IMR-90 (cell line): ENCODE measurements around the gene NFAT5. TPM values are rescaled to one million over a fixed set of nuclear protein-coding genes. Genes with fewer than 3 reads are reported as not detected.

Experiments
- ATAC-seq: fragments of 200-7000 bp; cut with Tn5 transposase; 2 replicates; pipeline ENCODE4 v1.9.1; 2020; ENCODE audit warnings: low read depth, mild to moderate bottlenecking, moderate library complexity
- BruUV-seq: library from RNA; stranded (reverse); fragments of 400-500 nt; replicated peaks from 2 replicates; lab custom pipeline; 2021; lab: Mats Ljungman, UMichigan
- CTCF ChIA-PET: fragments of 300-600 bp; formaldehyde crosslinking; extraction: SDS; loops from one replicate; lab custom pipeline; 2021; ENCODE audit warnings: antibody characterized with exemption; lab: Yijun Ruan, JAX
- POLR2A ChIA-PET: fragments of 300-600 bp; sonication (Branson Sonifier 250); formaldehyde crosslinking; loops from one replicate; lab custom pipeline; 2022; ENCODE audit warnings: antibody characterized with exemption; ENCODE audit not compliant: unreplicated experiment; lab: Charles Lee
- DNase-seq: peaks from one replicate; pipeline ENCODE4 v3.0.0; 2013
- H2AFZ ChIP-seq: replicated peaks from 2 replicates; pipeline ENCODE3; 2013; ENCODE audit warnings: low read length, mild to moderate bottlenecking; ENCODE audit not compliant: poor library complexity
- H2AK5ac ChIP-seq: 2 replicates; pipeline ENCODE4 v1.6.1; 2013; ENCODE audit warnings: low read depth, low read length, inconsistent platforms
- H2AK9ac ChIP-seq: replicated peaks from 2 replicates; pipeline ENCODE3; 2013; ENCODE audit warnings: mild to moderate bottlenecking, low read depth, low read length, moderate library complexity; ENCODE audit not compliant: poor library complexity
- H2BK120ac ChIP-seq: 2 replicates; pipeline ENCODE4 v1.6.1; 2013; ENCODE audit warnings: low read depth, low read length, inconsistent platforms
- H2BK15ac ChIP-seq: 3 replicates; pipeline ENCODE4 v1.6.1; 2013; ENCODE audit warnings: low read depth, low read length, inconsistent platforms
- H2BK20ac ChIP-seq: 2 replicates; pipeline ENCODE4 v1.6.1; 2013; ENCODE audit warnings: low read depth, mild to moderate bottlenecking, inconsistent platforms, low read length, moderate library complexity
- H2BK5ac ChIP-seq: 2 replicates; pipeline ENCODE4 v1.6.1; 2013; ENCODE audit warnings: mild to moderate bottlenecking, low read depth, low read length, inconsistent platforms; ENCODE audit not compliant: poor library complexity, severe bottlenecking
- H3K14ac ChIP-seq: replicated peaks from 2 replicates; pipeline ENCODE4 v1.6.1; 2013; ENCODE audit warnings: low read depth, low read length, inconsistent platforms
- H3K18ac ChIP-seq: 2 replicates; pipeline ENCODE4 v1.6.1; 2013; ENCODE audit warnings: low read depth, low read length, control low read depth
- H3K23ac ChIP-seq: 2 replicates; pipeline ENCODE4 v1.6.1; 2013; ENCODE audit warnings: low read depth, low read length, inconsistent platforms
- H3K27ac ChIP-seq: 2 replicates; pipeline ENCODE4 v1.5.1; 2013; ENCODE audit warnings: mild to moderate bottlenecking, control low read depth, low read length; ENCODE audit not compliant: insufficient read depth
- H3K27me3 ChIP-seq: 2 replicates; pipeline ENCODE4 v1.6.1; 2013; ENCODE audit warnings: low read length; ENCODE audit not compliant: control insufficient read depth, insufficient read depth
- H3K36me3 ChIP-seq: 2 replicates; pipeline ENCODE4 v1.6.1; 2013; ENCODE audit warnings: low read length, mixed read lengths; ENCODE audit not compliant: control insufficient read depth, insufficient read depth
- H3K4ac ChIP-seq: 2 replicates; pipeline ENCODE4 v1.6.1; 2013; ENCODE audit warnings: low read depth, low read length, inconsistent platforms
- H3K4me1 ChIP-seq: 2 replicates; pipeline ENCODE4 v1.6.1; 2013; ENCODE audit warnings: low read length, mixed read lengths; ENCODE audit not compliant: control insufficient read depth, insufficient read depth
- H3K4me2 ChIP-seq: 2 replicates; pipeline ENCODE4 v1.6.1; 2013; ENCODE audit warnings: low read depth, mild to moderate bottlenecking, control low read depth, low read length, moderate library complexity
- H3K4me3 ChIP-seq: 2 replicates; pipeline ENCODE4 v1.5.1; 2013; ENCODE audit warnings: low read depth, mild to moderate bottlenecking, control low read depth, low read length, moderate library complexity; ENCODE audit not compliant: insufficient read depth
- H3K56ac ChIP-seq: 2 replicates; pipeline ENCODE4 v1.6.1; 2013; ENCODE audit warnings: low read length, inconsistent platforms; ENCODE audit not compliant: insufficient read depth; ENCODE audit errors: extremely low read depth
- H3K79me1 ChIP-seq, 2 experiments: 2 replicates each; pipeline ENCODE4 v1.6.1; 2013; ENCODE audit warnings: low read length in 2 of 2, inconsistent platforms in 1 of 2, low read depth in 1 of 2
- H3K9ac ChIP-seq: 2 replicates; pipeline ENCODE4 v1.6.1; 2013; ENCODE audit warnings: low read depth, low read length, control low read depth
- H3K9me1 ChIP-seq: 2 replicates; pipeline ENCODE4 v1.6.1; 2013; ENCODE audit warnings: low read length, inconsistent platforms; ENCODE audit not compliant: insufficient read depth
- H3K9me3 ChIP-seq: 2 replicates; pipeline ENCODE4 v1.6.1; 2013; ENCODE audit warnings: low read length; ENCODE audit not compliant: control insufficient read depth, insufficient read depth
- H4K20me1 ChIP-seq: 2 replicates; pipeline ENCODE4 v1.6.1; 2013; ENCODE audit warnings: low read length, inconsistent platforms; ENCODE audit not compliant: insufficient read depth
- H4K5ac ChIP-seq: 2 replicates; pipeline ENCODE4 v1.6.1; 2013; ENCODE audit warnings: mild to moderate bottlenecking, low read depth, low read length, control low read depth
- H4K8ac ChIP-seq, 2 experiments: 2 replicates each; pipeline ENCODE4 v1.6.1; 2013; ENCODE audit warnings: low read depth in 2 of 2, low read length in 2 of 2, control low read depth in 1 of 2, inconsistent platforms in 1 of 2
- H4K91ac ChIP-seq: 2 replicates; pipeline ENCODE4 v1.6.1; 2013; ENCODE audit warnings: low read depth, low read length, inconsistent platforms; ENCODE audit not compliant: insufficient read depth
- BHLHE40 ChIP-seq: fragments of 150-350 bp; IDR thresholded peaks from 2 replicates; pipeline ENCODE4 v1.6.1; 2016; ENCODE audit warnings: mild to moderate bottlenecking, low read depth, low read length
- CEBPB ChIP-seq: IDR thresholded peaks from 2 replicates; pipeline ENCODE4 v1.6.1; 2012; ENCODE audit warnings: low read depth, low read length, improper control_type of control experiment
- CHD1 ChIP-seq: IDR thresholded peaks from 2 replicates; pipeline ENCODE4 v1.6.1; 2012; ENCODE audit warnings: low read depth, low read length, improper control_type of control experiment
- ELK1 ChIP-seq: fragments of 150-350 bp; IDR thresholded peaks from 2 replicates; pipeline ENCODE4 v1.6.1; 2016; ENCODE audit warnings: low read depth, mild to moderate bottlenecking, low read length, moderate library complexity, borderline replicate concordance
- FOS ChIP-seq: fragments of 150-350 bp; IDR thresholded peaks from 2 replicates; pipeline ENCODE4 v1.6.1; 2016; ENCODE audit warnings: low read depth, low read length
- MAFK ChIP-seq: IDR thresholded peaks from 2 replicates; pipeline ENCODE4 v1.6.1; 2012; ENCODE audit warnings: low read depth, low read length, improper control_type of control experiment
- MAZ ChIP-seq: IDR thresholded peaks from 2 replicates; pipeline ENCODE4 v1.6.1; 2012; ENCODE audit warnings: low read depth, mild to moderate bottlenecking, low read length, improper control_type of control experiment, moderate library complexity, borderline replicate concordance
- MXI1 ChIP-seq: IDR thresholded peaks from 2 replicates; pipeline ENCODE4 v1.6.1; 2012; ENCODE audit warnings: low read depth, mild to moderate bottlenecking, low read length, moderate library complexity, borderline replicate concordance
- NFE2L2 ChIP-seq: fragments of 150-350 bp; IDR thresholded peaks from 2 replicates; pipeline ENCODE4 v1.6.1; 2016; ENCODE audit warnings: low read depth, mild to moderate bottlenecking, low read length
- POLR2A ChIP-seq: IDR thresholded peaks from 2 replicates; pipeline ENCODE4 v1.6.1; 2012; ENCODE audit warnings: mild to moderate bottlenecking, low read depth, low read length
- RAD21 ChIP-seq: IDR thresholded peaks from 2 replicates; pipeline ENCODE4 v1.6.1; 2012; ENCODE audit warnings: low read length, improper control_type of control experiment
- RCOR1 ChIP-seq: IDR thresholded peaks from 2 replicates; pipeline ENCODE4 v1.6.1; 2012; ENCODE audit warnings: mild to moderate bottlenecking, low read length, improper control_type of control experiment; ENCODE audit not compliant: insufficient replicate concordance
- RFX5 ChIP-seq: IDR thresholded peaks from 2 replicates; pipeline ENCODE4 v1.8.0; 2012; ENCODE audit warnings: low read depth, mild to moderate bottlenecking, low read length, moderate library complexity
- SMC3 ChIP-seq: fragments of 150-350 bp; IDR thresholded peaks from 2 replicates; pipeline ENCODE4 v1.6.1; 2016; ENCODE audit warnings: low read depth, mild to moderate bottlenecking, antibody characterized with exemption, low read length, moderate library complexity
- USF2 ChIP-seq: fragments of 150-350 bp; IDR thresholded peaks from 2 replicates; pipeline ENCODE4 v1.6.1; 2017; ENCODE audit warnings: mild to moderate bottlenecking, antibody characterized with exemption, low read length, low read depth
- dilution Hi-C: fragments of 300-500 bp; cut with HindIII; formaldehyde crosslinking; loops from one replicate; pipeline ENCODE4 v1.14.3; 2018; ENCODE audit warnings: low sequenced_read_pairs; ENCODE audit not compliant: unreplicated experiment
- in situ Hi-C: fragments of 300-500 bp; cut with MboI; formaldehyde crosslinking; loops from 3 replicates; pipeline ENCODE4 v1.14.3; 2019; ENCODE audit warnings: low sequenced_read_pairs, inconsistent platforms, mixed read lengths
- intact Hi-C: fragments of 100-400 bp; cut with micrococcal nuclease; formaldehyde crosslinking; loops from 2 replicates; pipeline ENCODE4 v1.10.0; 2022
- polyA plus RNA-seq, 3 experiments: library from polyadenylated mRNA; depleted of rRNA; stranded (reverse); fragments of >200 nt; gene quantifications; 2 replicates each; pipeline ENCODE4 v1.2.3, GENCODE V29; 2012; ENCODE audit warnings: low replicate concordance in 1 of 3
- total RNA-seq: library from RNA; depleted of rRNA; stranded (reverse); fragments of >200 nt; gene quantifications from 2 replicates; pipeline ENCODE4 v1.2.3, GENCODE V29; 2012
- TF ChIP-seq, protein P1 (sequence below): conservative IDR thresholded peaks from 2 replicates; pipeline ENCODE4 v1.5.1; 2012; ENCODE audit warnings: mild to moderate bottlenecking, low read depth, low read length, improper control_type of control experiment

NFAT5 gene
- total and polyA plus RNA-seq, 2 of the 4 experiments (the other 2 are of a cell fraction), result 10.9 to 20.1 TPM

- Histone ChIP-seq H2BK15ac (no peak overlapping the region), H4K8ac (no peak overlapping the region), H2BK5ac (no peak overlapping the region), H3K4me3 (no peak overlapping the region), H3K27me3 (no peaks in the 10 kb centered on the region), H2BK120ac (no peak overlapping the region), H3K14ac (no peak overlapping the region), H2AK5ac (no peak overlapping the region), H3K9me3 (no peaks in the 10 kb centered on the region; the same call in 1 of the 2 replicates), H3K4ac (no peak overlapping the region), H3K9ac (no peak overlapping the region), H3K4me2 (no peak overlapping the region), H3K79me1 (peaks cover 10 to 62% of the 10 kb centered on the region in 2 experiments), H2AK9ac (no peak overlapping the region), H3K23ac (no peak overlapping the region), H3K4me1 (no peaks in the 10 kb centered on the region), H2BK20ac (no peak overlapping the region), H2AFZ (no peak overlapping the region), H3K18ac (no peak overlapping the region), H4K20me1 (peaks cover 76% of the 10 kb centered on the region), H3K9me1 (peaks cover 7% of the 10 kb centered on the region; the same call in 1 of the 2 replicates), H3K27ac (no peak overlapping the region), H3K36me3 (peaks cover 14% of the 10 kb centered on the region), H4K5ac (no peak overlapping the region), H3K56ac (no peak overlapping the region), H4K91ac (no peak overlapping the region)
- POLR2A ChIA-PET, result no interaction called here
- in situ Hi-C loops, result no loop called here
- DNase-seq (no peak), ATAC-seq (no peak)
- dilution Hi-C loops, result no loop called here
- CTCF ChIA-PET, result no interaction called here
- TF ChIP-seq MAFK (no peak), FOS (no peak), USF2 (no peak), POLR2A (no peak), NFE2L2 (no peak), CEBPB (no peak), RCOR1 (no peak), MXI1 (no peak), RAD21 (no peak), ELK1 (no peak), SMC3 (no peak), BHLHE40 (no peak), MAZ (no peak), CHD1 (no peak), RFX5 (no peak)
- TF ChIP-seq, protein P1, sequence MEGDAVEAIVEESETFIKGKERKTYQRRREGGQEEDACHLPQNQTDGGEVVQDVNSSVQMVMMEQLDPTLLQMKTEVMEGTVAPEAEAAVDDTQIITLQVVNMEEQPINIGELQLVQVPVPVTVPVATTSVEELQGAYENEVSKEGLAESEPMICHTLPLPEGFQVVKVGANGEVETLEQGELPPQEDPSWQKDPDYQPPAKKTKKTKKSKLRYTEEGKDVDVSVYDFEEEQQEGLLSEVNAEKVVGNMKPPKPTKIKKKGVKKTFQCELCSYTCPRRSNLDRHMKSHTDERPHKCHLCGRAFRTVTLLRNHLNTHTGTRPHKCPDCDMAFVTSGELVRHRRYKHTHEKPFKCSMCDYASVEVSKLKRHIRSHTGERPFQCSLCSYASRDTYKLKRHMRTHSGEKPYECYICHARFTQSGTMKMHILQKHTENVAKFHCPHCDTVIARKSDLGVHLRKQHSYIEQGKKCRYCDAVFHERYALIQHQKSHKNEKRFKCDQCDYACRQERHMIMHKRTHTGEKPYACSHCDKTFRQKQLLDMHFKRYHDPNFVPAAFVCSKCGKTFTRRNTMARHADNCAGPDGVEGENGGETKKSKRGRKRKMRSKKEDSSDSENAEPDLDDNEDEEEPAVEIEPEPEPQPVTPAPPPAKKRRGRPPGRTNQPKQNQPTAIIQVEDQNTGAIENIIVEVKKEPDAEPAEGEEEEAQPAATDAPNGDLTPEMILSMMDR, result no peak
- intact Hi-C loops, result loop anchor here (10.0 kb wide), 1 partner anchor 114 kb away; no protein-coding TSS in a partner anchor
- BruUV-seq, result no TSS peak
Measured at GRCh38 chr16:69581297-69581696, 15.5 kb downstream of the NFAT5 start.
